Measurements from ENCODE around the gene XRCC4.
"Not testable (repeated sequence)": the region's sequence is repeated elsewhere in the genome, so short reads cannot be mapped to it uniquely, and the experiment has no call there.

XRCC4 gene

GRCh38 chr5:83118976-83119375, 41.6 kb downstream of the XRCC4 start:
- DNase-seq = no peak

GRCh38 chr5:83124593-83124992, 47.2 kb downstream of the XRCC4 start:
- no peak for DNase-seq

GRCh38 chr5:83125560-83125959, 48.2 kb downstream of the XRCC4 start:
- no peak for DNase-seq

- DNase-seq = no peak
Observed at GRCh38 chr5:83126501-83126900, 49.2 kb downstream of the XRCC4 start.

- DNase-seq = no peak
Observed at GRCh38 chr5:83133797-83134196, 56.5 kb downstream of the XRCC4 start.

- DNase-seq = no peak
Observed at GRCh38 chr5:83142526-83142925, 65.2 kb downstream of the XRCC4 start.

GRCh38 chr5:83145241-83145640, 67.9 kb downstream of the XRCC4 start:
- DNase-seq = no peak

GRCh38 chr5:83145882-83146331, 68.6 kb downstream of the XRCC4 start:
- DNase-seq = no peak

- no peak for DNase-seq
Observed at GRCh38 chr5:83146441-83146840, 69.1 kb downstream of the XRCC4 start.

- no peak for DNase-seq
Observed at GRCh38 chr5:83147593-83147992, 70.2 kb downstream of the XRCC4 start.

GRCh38 chr5:83148370-83148769, 71.0 kb downstream of the XRCC4 start:
- DNase-seq = no peak

GRCh38 chr5:83149671-83150070, 72.3 kb downstream of the XRCC4 start:
- DNase-seq = no peak

GRCh38 chr5:83151821-83152220, 74.5 kb downstream of the XRCC4 start:
- DNase-seq = no peak

- not testable (repeated sequence) for DNase-seq
Observed at GRCh38 chr5:83152996-83153395, 75.6 kb downstream of the XRCC4 start.

- no peak for DNase-seq
Observed at GRCh38 chr5:83156001-83156400, 78.7 kb downstream of the XRCC4 start.

- no peak for DNase-seq
Observed at GRCh38 chr5:83157163-83157562, 79.8 kb downstream of the XRCC4 start.

GRCh38 chr5:83162601-83163000, 85.3 kb downstream of the XRCC4 start:
- DNase-seq = no peak

GRCh38 chr5:83167538-83167937, 90.2 kb downstream of the XRCC4 start:
- no peak for DNase-seq

GRCh38 chr5:83169571-83170337, 92.4 kb downstream of the XRCC4 start:
- DNase-seq = no peak

GRCh38 chr5:83172011-83172410, 94.7 kb downstream of the XRCC4 start:
- DNase-seq = no peak

- DNase-seq = no peak
Observed at GRCh38 chr5:83172655-83173054, 95.3 kb downstream of the XRCC4 start.

GRCh38 chr5:83173826-83174225, 96.5 kb downstream of the XRCC4 start:
- DNase-seq = no peak

GRCh38 chr5:83177803-83178202, 100.5 kb downstream of the XRCC4 start:
- no peak for DNase-seq

- no peak for DNase-seq
Observed at GRCh38 chr5:83179966-83180365, 102.6 kb downstream of the XRCC4 start.

GRCh38 chr5:83184534-83184933, 107.2 kb downstream of the XRCC4 start:
- DNase-seq = no peak
